K562 (cell line): ENCODE measurements around the gene EVL. TPM values are rescaled to one million over a fixed set of nuclear protein-coding genes. Genes with fewer than 3 reads are reported as not detected.

ENCODE experiments used
- CBX3 ChIP-seq, 2 experiments: IDR thresholded peaks; 1 replicate in 1 of 2; 2 replicates in 1 of 2; pipeline ENCODE4 v1.6.1; 2012; ENCODE audit warnings: inconsistent platforms in 2 of 2, low read length in 2 of 2, borderline replicate concordance in 1 of 2, control low read depth in 1 of 2
- FOSL1 ChIP-seq: fragments of 200-800 bp; sonication (Bioruptor generic); conservative IDR thresholded peaks from 2 replicates; pipeline ENCODE4 v1.6.1; 2016; ENCODE audit warnings: missing genetic modification characterization, missing compliant biosample characterization
- IFI16 ChIP-seq: fragments of 250-450 bp; sonication (Bioruptor Pico); IDR thresholded peaks from 2 replicates; pipeline ENCODE4 v2.1.2; 2022; ENCODE audit warnings: mild to moderate bottlenecking, inconsistent platforms
- IRF1 ChIP-seq: sonication (generic); formaldehyde crosslinking; IDR thresholded peaks from 2 replicates; pipeline ENCODE4 v1.8.0; 2022; ENCODE audit warnings: missing genetic modification reagents, mild to moderate bottlenecking, borderline replicate concordance
- KDM4B ChIP-seq, 2 experiments: fragments of 450-650 bp in 1 of 2; sonication (generic) in 1 of 2; IDR thresholded peaks; 2 replicates each; pipeline ENCODE4 v1.6.1; 2016 to 2017; ENCODE audit warnings: borderline replicate concordance in 2 of 2, antibody characterized with exemption in 1 of 2, low read depth in 1 of 2, mild to moderate bottlenecking in 1 of 2
- MAX ChIP-seq: sonication (generic); formaldehyde crosslinking; IDR thresholded peaks from 2 replicates; pipeline ENCODE4 v1.9.0; 2022; ENCODE audit warnings: mild to moderate bottlenecking, missing genetic modification reagents
- MTA1 ChIP-seq: fragments of 450-650 bp; IDR thresholded peaks from 2 replicates; pipeline ENCODE4 v1.6.1; 2017; ENCODE audit warnings: borderline replicate concordance
- NR2C2 ChIP-seq, 2 experiments: fragments of 200-800 bp in 1 of 2; sonication (Bioruptor generic) in 1 of 2; sonication (generic) in 1 of 2; formaldehyde crosslinking in 1 of 2; IDR thresholded peaks; 2 replicates each; pipeline versions ENCODE4 v1.6.1 to v1.8.0; 2016 to 2022; ENCODE audit warnings: mild to moderate bottlenecking in 1 of 2, missing compliant biosample characterization in 1 of 2, missing genetic modification characterization in 1 of 2, missing genetic modification reagents in 1 of 2
- RAD21 ChIP-seq, 2 experiments: fragments of 250-450 bp in 1 of 2; fragments of 450-650 bp in 1 of 2; sonication (Bioruptor Pico) in 1 of 2; formaldehyde crosslinking in 1 of 2; IDR thresholded peaks in 1 of 2; conservative IDR thresholded peaks in 1 of 2; 2 replicates each; pipeline versions ENCODE4 v1.4.0 to v1.8.0; 2020 to 2022; ENCODE audit warnings: mild to moderate bottlenecking in 2 of 2, moderate library complexity in 1 of 2
- RBM34 ChIP-seq: fragments of 200-400 bp; formaldehyde crosslinking; IDR thresholded peaks from 2 replicates; pipeline ENCODE4 v1.6.1; 2018; ENCODE audit warnings: low read length, borderline replicate concordance; ENCODE audit not compliant: insufficient read depth
- SFPQ ChIP-seq: fragments of 200-400 bp; formaldehyde crosslinking; IDR thresholded peaks from 2 replicates; pipeline ENCODE4 v1.6.1; 2017; ENCODE audit warnings: mild to moderate bottlenecking, low read depth, low read length, moderate library complexity
- SMAD3 ChIP-seq: fragments of 450-650 bp; formaldehyde crosslinking; conservative IDR thresholded peaks from 2 replicates; pipeline ENCODE4 v1.4.0; 2020; ENCODE audit warnings: mild to moderate bottlenecking
- UBTF ChIP-seq, 2 experiments: IDR thresholded peaks; 2 replicates each; pipeline ENCODE4 v1.6.1; 2012; ENCODE audit warnings: improper control_type of control experiment in 2 of 2, low read depth in 2 of 2, low read length in 2 of 2, borderline replicate concordance in 1 of 2
- ZNF12 ChIP-seq: sonication (generic); formaldehyde crosslinking; IDR thresholded peaks from 2 replicates; pipeline ENCODE4 v1.4.0; 2020; ENCODE audit warnings: mild to moderate bottlenecking, missing genetic modification reagents
- ZNF280B ChIP-seq: fragments of 250-450 bp; sonication (Bioruptor Pico); IDR thresholded peaks from 2 replicates; pipeline ENCODE4 v1.5.1; 2021; ENCODE audit warnings: mild to moderate bottlenecking
- ZNF324 ChIP-seq: fragments of 250-450 bp; sonication (Bioruptor Pico); IDR thresholded peaks from 2 replicates; pipeline ENCODE4 v1.4.0; 2020; ENCODE audit warnings: mild to moderate bottlenecking
- ZNF408 ChIP-seq: fragments of 250-450 bp; sonication (Bioruptor Pico); IDR thresholded peaks from 2 replicates; pipeline ENCODE4 v1.4.0; 2020; ENCODE audit warnings: low read depth, mild to moderate bottlenecking, moderate library complexity
- ZNF583 ChIP-seq: fragments of 250-450 bp; sonication (Bioruptor Pico); IDR thresholded peaks from 2 replicates; pipeline ENCODE4 v1.4.0; 2020
- polyA plus RNA-seq, 8 experiments: library from polyadenylated mRNA; depleted of rRNA in 4 of 8; stranded (reverse) in 5 of 8; unstranded in 3 of 8; fragments of >200 nt; fragmentation: Nextera tagmentation in 2 of 8; fragmentation: Illumina TruSeq in 1 of 8; extraction: Ambion mirVana in 2 of 8; extraction: Trizol in 1 of 8; gene quantifications; 2 replicates each; pipeline versions ENCODE4 v1.2.1 to v1.2.3, GENCODE V29; 2011 to 2014; ENCODE audit warnings: inconsistent platforms in 1 of 8, missing spikeins in 1 of 8
- total RNA-seq, 7 experiments: library from RNA; depleted of rRNA in 6 of 7; stranded (reverse); fragments of >200 nt in 6 of 7; fragmentation: Illumina TruSeq in 2 of 7; extraction: Trizol in 2 of 7; gene quantifications; 2 replicates each; pipeline versions ENCODE4 v1.2.1 to v1.2.3, GENCODE V29; 2011 to 2021; ENCODE audit warnings: low replicate concordance in 1 of 7

EVL gene
- total and polyA plus RNA-seq, 9 of the 15 experiments (the other 6 are each of a cell fraction or from before 2014, with no cell fraction given) = 2.9 to 43.4 (median 23.9) TPM

GRCh38 chr14:100192672-100193416, 127.6 kb downstream of the EVL start (continued):
- TF ChIP-seq ZNF12 (CRISPR knock-in tag) = no peak
- no peak for TF ChIP-seq SFPQ
- no peak for TF ChIP-seq ZNF583
- no peak for TF ChIP-seq UBTF (IDR thresholded peaks at IDR 0.05; ENCODE audit: borderline replicate concordance in 1 of 2, low read depth in 2 of 2, low read length in 2 of 2)
- TF ChIP-seq SMAD3 (CRISPR knock-in tag) = 0 out of 2 replicates have a peak, but pooled peaks have one; percentile 25
- TF ChIP-seq NR2C2 (CRISPR knock-in tag; IDR thresholded peaks at IDR 0.05) = 0 out of 2 replicates have a peak, but pooled peaks have one; percentile 63
- peak; percentile 89 for TF ChIP-seq NR2C2 (tag; IDR thresholded peaks at IDR 0.05)
- TF ChIP-seq RBM34 = no peak
- no peak for TF ChIP-seq ZNF280B (CRISPR knock-in tag)
- 0 out of 2 replicates have a peak, but pooled peaks have one; percentile 7 for TF ChIP-seq ZNF324 (CRISPR knock-in tag)
- TF ChIP-seq ZNF408 (CRISPR knock-in tag) = no peak
- TF ChIP-seq IFI16 (CRISPR knock-in tag) = no peak
- TF ChIP-seq IRF1 (CRISPR knock-in tag) = no peak
- TF ChIP-seq MAX = peak; percentile 76
- no peak for TF ChIP-seq KDM4B (IDR thresholded peaks at IDR 0.05; ENCODE audit: borderline replicate concordance in 2 of 2, low read depth in 1 of 2)
- no peak for TF ChIP-seq FOSL1
- TF ChIP-seq RAD21 (CRISPR knock-in tag; conservative IDR thresholded peaks at IDR 0.05 in 1 of 2, IDR thresholded peaks at IDR 0.05 in 1 of 2) = peak; percentile 85 to 90
- TF ChIP-seq CBX3 (IDR thresholded peaks at IDR 0.05; ENCODE audit: borderline replicate concordance in 1 of 2, low read length in 2 of 2) = peak in 1 of 2 experiments; percentile 63; a peak in 1 of 3 replicates
- TF ChIP-seq MTA1 = no peak
